Stimulated activated memory B cell treated with anti-CD40 and anti-IgM and Interleukin-4, amounts not matched to agents 10 μg/mL and 1 μg/mL and 100 μg/mL, for 72 hours (primary cell): Measurements from ENCODE around the gene HSPH1.
A peak's percentile ranks its signal among the peaks of the same experiment; 100 is the strongest.

Experiments used
- ATAC-seq: fragments of 150-1000 bp; cut with Tn5 transposase; 2 replicates; pipeline ENCODE4 v1.10.0; 2021
- H3K27ac Mint-ChIP-seq: one replicate; pipeline ENCODE4 v1.8.0; 2022; ENCODE audit warnings: mild to moderate bottlenecking, mixed read lengths
- H3K27me3 Mint-ChIP-seq: one replicate; pipeline ENCODE4 v1.8.0; 2022; ENCODE audit warnings: mixed read lengths
- H3K36me3 Mint-ChIP-seq: one replicate; pipeline ENCODE4 v1.8.0; 2022; ENCODE audit warnings: mixed read lengths
- H3K4me1 Mint-ChIP-seq: one replicate; pipeline ENCODE4 v1.8.0; 2022; ENCODE audit warnings: mixed read lengths
- H3K4me3 Mint-ChIP-seq: one replicate; pipeline ENCODE4 v1.8.0; 2022; ENCODE audit warnings: mild to moderate bottlenecking, moderate library complexity, mixed read lengths
- H3K9me3 Mint-ChIP-seq: one replicate; pipeline ENCODE4 v1.8.0; 2022; ENCODE audit warnings: mixed read lengths

Gene HSPH1

DNA sequence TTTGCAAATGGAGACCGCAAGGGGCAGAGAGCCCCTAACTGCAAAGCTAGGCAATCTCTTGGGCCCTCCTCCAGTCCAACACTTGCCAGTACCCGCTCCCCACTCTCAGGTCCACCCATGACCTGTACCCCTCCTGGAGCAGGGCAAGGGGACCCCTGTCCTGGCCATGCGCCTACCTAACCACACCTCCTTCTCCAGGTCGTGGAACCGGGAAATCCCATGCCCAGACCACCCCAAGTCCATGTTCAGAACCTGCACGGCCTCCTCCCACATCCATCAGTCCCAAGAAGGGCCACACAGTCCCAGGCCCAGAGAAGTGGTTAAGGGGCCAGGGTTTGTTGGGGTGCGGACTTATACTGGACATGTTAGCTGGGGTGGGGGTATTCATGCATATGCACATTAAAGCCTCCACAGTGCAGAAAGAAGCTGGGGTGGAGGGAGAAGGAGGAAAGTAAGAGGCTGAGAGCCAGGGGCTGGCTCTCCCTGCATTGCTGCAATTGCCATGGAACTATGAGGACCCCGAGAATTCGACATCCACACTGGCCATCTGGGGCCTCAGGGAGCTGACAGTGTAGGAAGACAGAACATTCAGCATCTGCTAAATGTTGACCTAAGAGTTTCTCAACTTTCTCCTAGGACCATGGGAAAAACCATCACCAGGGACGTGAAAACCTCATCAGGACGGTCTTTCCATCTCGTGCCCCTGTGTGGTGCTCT lies 39.0 kb downstream of the HSPH1 start:
- Mint-ChIP-seq H3K4me3 (no peak overlapping the region), H3K4me1 (no peaks in the 10 kb centered on the region), H3K9me3 (no peaks in the 10 kb centered on the region), H3K27ac (no peak overlapping the region), H3K27me3 (peaks cover 71% of the 10 kb centered on the region), H3K36me3 (no peaks in the 10 kb centered on the region)
- ATAC-seq: peak; percentile 15

DNA sequence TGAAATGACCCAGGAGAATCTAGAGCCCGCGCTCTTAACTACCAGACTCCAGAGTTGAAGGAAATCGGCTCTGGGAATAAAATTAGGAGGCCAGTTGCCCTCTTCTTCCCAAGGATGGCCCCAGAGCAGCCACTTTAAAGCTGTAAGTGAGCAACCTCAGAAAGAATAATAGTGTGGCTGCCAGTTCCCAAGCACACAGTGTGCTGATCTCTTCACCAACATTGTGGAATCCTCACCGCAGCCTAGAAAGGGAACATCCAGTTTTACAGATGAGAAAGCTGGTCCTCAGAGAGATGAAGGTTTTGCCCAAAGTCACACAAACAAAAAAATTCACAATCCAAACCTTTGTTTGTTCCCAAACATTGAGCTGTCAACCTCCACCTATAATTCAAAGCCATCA lies 39.6 kb downstream of the HSPH1 start:
- Mint-ChIP-seq H3K9me3 (no peaks in the 10 kb centered on the region), H3K4me1 (no peaks in the 10 kb centered on the region), H3K36me3 (no peaks in the 10 kb centered on the region), H3K27me3 (peaks cover 70% of the 10 kb centered on the region), H3K27ac (no peak overlapping the region), H3K4me3 (no peak overlapping the region)
- no peak for ATAC-seq

DNA sequence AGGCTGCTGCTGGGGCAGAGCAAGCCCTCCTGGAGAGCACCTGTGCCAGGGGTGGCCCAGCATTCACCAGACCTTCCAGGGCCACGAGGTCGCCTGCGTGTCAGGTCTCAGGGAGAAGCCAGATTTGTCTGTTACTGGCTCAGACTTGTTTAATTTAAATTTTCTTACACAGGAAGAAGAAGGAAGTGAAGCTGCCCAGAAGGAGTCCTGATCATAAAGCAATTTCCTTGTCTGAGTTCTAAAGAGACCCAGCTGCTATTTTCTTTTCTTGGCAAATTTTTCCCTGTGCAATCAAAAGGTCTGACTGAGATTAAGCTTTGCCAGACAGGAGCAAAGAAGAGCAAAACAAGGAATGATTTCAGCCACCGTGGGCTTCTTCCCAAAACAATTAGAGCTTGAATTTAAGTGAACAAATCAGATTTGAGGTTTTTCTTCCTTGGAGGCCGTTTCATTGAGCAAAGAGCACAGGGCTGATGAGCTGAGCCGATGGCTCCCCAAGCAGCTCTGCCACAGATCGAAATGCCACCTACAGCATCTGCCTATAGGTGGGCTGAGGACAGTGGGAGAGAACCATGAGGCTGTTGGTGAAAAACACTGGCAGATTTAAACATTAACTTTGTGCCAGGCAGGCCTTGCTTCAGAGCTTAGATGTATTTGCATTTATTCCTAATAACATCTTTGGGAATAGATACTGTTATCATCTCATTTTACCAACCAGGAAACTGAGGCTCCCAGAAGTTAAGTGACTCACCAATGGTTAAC lies 40.1 kb downstream of the HSPH1 start:
- Mint-ChIP-seq H3K4me1 (no peaks in the 10 kb centered on the region), H3K27ac (no peak overlapping the region), H3K27me3 (peaks cover 65% of the 10 kb centered on the region), H3K36me3 (no peaks in the 10 kb centered on the region), H3K4me3 (no peak overlapping the region), H3K9me3 (no peaks in the 10 kb centered on the region)
- ATAC-seq: no peak

DNA sequence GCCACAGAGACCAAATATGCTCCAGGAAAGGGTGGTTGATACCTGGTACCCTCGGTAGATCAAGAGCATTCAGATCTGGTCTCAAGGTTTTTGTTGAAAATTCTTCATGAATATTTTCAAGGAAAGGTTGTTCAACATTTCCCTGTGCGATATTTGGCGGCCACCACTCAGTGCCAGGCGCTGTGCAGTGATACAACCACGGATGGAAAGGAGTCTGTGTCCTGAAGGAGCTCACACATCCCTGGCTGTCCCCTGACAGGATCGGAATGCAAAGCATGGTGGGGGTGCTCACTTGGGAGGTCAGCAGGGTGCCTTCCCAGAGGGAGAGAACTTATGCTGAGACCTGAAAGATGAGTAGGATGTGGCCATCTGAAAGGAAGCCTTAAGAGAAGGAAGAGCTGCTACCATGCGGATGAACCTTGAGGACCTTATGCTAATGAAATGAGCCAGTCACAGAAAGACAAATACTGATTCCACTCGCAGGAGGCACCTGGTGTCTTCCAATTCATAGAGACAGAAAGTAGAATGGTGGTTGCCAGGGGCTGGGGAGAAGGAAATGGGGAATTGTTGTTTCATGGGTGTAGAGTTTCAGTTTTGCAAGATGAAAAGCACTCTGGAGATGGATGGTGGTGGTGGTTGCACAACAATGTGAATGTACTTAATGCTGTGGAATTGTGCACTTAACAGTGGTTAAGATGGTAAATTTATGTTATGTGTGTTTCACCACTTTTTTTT lies 41.6 kb downstream of the HSPH1 start:
- peaks cover 54% of the 10 kb centered on the region for H3K27me3 Mint-ChIP-seq
- H3K36me3 Mint-ChIP-seq: no peaks in the 10 kb centered on the region
- no peaks in the 10 kb centered on the region for H3K4me1 Mint-ChIP-seq
- no peak for ATAC-seq
- no peaks in the 10 kb centered on the region for H3K9me3 Mint-ChIP-seq
- H3K27ac Mint-ChIP-seq: no peak overlapping the region
- no peak overlapping the region for H3K4me3 Mint-ChIP-seq

DNA sequence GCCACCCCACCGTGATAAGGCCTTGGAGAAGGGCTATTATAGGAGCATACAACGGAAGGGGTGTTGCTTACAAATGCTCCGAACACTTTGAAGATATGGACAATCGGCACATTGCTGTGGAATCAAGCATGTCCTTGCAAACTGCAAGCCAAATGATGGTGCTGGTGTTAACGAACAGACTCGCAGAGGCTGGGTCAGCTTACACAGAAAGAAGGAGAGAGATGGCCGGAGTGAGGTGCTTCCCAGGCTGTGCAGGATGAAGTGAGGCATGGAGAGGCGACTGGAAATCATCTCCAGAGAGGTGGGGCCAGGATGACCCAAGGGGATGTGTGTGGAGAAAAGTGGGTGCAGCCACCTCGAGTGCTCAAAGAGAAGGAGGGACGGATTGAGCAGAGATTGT lies 42.2 kb downstream of the HSPH1 start:
- H3K4me1 Mint-ChIP-seq: no peaks in the 10 kb centered on the region
- no peaks in the 10 kb centered on the region for H3K36me3 Mint-ChIP-seq
- peaks cover 52% of the 10 kb centered on the region for H3K27me3 Mint-ChIP-seq
- no peaks in the 10 kb centered on the region for H3K9me3 Mint-ChIP-seq
- ATAC-seq: no peak
- no peak overlapping the region for H3K27ac Mint-ChIP-seq
- no peak overlapping the region for H3K4me3 Mint-ChIP-seq

DNA sequence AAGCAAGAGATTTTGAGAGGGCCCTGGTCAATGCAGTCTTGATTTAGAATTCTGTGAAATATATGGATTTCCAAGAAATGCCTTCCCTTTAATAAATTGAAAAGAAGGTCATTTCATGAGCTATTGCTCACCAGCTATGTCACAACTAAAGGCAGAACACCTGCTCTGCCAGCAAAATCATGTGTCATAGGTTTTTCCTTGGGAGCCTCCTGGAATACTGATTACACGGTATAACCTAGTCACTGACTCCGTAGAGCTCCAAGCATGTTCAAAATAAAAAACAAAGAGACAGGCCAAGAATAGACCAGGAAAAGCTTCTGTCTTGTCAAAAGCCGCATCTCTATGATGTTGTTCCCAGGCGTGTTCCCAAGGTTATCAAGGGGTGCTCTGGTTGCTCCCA lies 45.5 kb downstream of the HSPH1 start:
- H3K4me3 Mint-ChIP-seq: no peak overlapping the region
- H3K27me3 Mint-ChIP-seq: peaks cover 33% of the 10 kb centered on the region
- no peak overlapping the region for H3K27ac Mint-ChIP-seq
- ATAC-seq: no peak
- no peaks in the 10 kb centered on the region for H3K9me3 Mint-ChIP-seq
- H3K4me1 Mint-ChIP-seq: no peaks in the 10 kb centered on the region
- no peaks in the 10 kb centered on the region for H3K36me3 Mint-ChIP-seq

DNA sequence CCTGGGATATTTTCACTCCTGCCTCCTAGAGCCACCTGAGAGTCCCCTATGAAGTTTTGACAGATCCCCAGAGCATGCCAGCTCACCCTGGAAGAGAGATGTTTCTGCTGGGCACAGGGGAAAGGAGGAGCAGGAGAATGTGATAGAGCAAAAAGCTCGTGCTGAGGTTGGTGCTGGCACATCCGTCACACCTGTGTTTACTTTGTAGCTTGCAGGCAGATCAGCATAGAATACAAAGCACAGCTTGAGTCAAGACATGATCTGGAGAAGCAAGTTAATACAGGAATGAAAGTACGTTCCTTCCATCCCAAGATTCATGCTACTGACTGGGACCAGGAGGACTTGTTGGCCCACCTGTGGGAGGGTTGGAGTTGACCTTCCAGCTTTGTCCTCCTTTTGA lies 46.1 kb downstream of the HSPH1 start:
- H3K27ac Mint-ChIP-seq: no peak overlapping the region
- H3K36me3 Mint-ChIP-seq: no peaks in the 10 kb centered on the region
- no peaks in the 10 kb centered on the region for H3K9me3 Mint-ChIP-seq
- H3K27me3 Mint-ChIP-seq: peaks cover 27% of the 10 kb centered on the region
- ATAC-seq: no peak
- no peak overlapping the region for H3K4me3 Mint-ChIP-seq
- H3K4me1 Mint-ChIP-seq: no peaks in the 10 kb centered on the region

DNA sequence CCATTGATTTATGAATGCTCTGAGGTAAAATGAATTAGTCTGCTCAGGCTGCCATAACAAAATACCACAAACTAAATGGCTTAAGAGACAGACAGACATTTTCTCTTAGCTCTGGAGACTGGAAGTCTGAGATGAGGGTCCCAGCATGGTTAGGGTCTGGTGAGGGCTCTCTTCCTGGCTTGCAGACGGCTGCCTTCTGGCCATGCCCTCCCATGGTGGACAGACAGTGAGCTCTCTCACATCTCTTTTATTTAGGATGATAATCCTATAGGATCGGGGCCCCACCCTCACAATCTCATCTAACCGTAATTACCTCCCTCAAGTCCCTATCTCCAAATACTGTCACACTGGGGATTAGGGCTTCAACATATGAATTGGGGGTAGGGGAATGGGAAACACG lies 47.1 kb downstream of the HSPH1 start:
- H3K36me3 Mint-ChIP-seq: no peaks in the 10 kb centered on the region
- H3K27me3 Mint-ChIP-seq: peaks cover 18% of the 10 kb centered on the region
- ATAC-seq: no peak
- H3K4me1 Mint-ChIP-seq: no peaks in the 10 kb centered on the region
- no peaks in the 10 kb centered on the region for H3K9me3 Mint-ChIP-seq
- no peak overlapping the region for H3K27ac Mint-ChIP-seq
- H3K4me3 Mint-ChIP-seq: no peak overlapping the region

DNA sequence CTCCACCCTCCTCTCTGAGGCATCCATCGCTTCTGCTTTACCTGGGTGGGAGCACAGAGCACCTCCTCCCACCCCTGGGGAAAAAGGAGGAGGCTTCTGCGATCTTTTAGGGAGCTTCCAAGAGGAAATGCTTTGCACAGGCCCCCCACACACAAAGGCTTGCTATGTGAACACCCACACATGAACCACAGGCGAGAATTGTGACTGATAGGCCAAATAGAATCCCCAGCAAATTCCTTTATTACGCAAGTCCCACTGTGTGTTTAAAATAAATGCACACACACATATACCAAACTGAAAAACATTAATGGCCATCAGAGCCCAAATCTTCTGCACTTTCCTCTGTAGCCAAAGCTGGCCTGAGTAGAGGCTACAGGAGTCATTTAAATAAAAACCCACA lies 50.6 kb downstream of the HSPH1 start:
- Mint-ChIP-seq H3K9me3 (no peaks in the 10 kb centered on the region), H3K36me3 (no peaks in the 10 kb centered on the region), H3K4me3 (no peak overlapping the region), H3K27ac (no peak overlapping the region), H3K4me1 (no peaks in the 10 kb centered on the region), H3K27me3 (peaks cover 9% of the 10 kb centered on the region)
- no peak for ATAC-seq

DNA sequence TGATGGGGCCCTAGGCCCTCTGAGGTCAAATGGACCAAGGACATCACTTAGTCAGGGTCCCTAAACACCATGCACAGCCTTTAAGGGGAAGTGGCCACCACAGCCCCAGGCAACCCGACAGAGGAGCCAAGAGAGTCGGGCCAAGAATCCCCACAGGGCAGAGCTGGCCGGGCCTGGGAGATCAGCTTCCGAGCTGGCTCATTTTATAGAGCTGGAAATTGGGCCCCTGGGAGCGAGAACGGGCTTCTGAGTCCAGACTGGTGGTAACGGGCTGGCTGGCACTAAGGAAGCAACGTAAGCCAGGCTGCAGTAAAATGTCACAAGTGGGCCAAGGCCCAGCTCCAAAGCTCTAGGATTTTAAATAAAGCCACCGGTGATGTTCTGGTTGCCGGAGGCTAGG lies 51.1 kb downstream of the HSPH1 start:
- H3K4me1 Mint-ChIP-seq: no peaks in the 10 kb centered on the region
- H3K36me3 Mint-ChIP-seq: no peaks in the 10 kb centered on the region
- peaks cover 9% of the 10 kb centered on the region for H3K27me3 Mint-ChIP-seq
- no peaks in the 10 kb centered on the region for H3K9me3 Mint-ChIP-seq
- no peak overlapping the region for H3K27ac Mint-ChIP-seq
- peak; percentile 29 for ATAC-seq
- no peak overlapping the region for H3K4me3 Mint-ChIP-seq

DNA sequence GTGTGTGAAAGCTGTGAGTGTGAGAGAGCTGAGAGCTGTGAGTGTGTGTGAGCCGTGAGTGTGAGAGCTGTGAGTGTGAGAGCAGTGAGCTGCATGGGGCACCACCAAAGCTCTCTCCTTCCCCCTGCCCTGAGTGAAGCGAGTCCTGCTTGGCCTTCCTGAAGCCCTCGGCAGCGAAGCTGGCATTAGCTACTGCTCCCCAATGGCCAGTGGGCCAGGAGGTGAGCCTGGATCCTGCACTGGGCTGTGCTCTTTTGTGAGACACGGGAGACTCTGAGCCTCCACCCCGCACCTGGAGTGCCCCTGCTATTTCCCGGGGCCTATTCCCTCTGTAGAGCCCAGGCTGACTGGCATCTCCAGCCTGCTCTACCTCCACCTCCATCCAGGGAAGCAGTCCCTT lies 51.5 kb downstream of the HSPH1 start:
- no peaks in the 10 kb centered on the region for H3K9me3 Mint-ChIP-seq
- H3K27ac Mint-ChIP-seq: no peak overlapping the region
- peaks cover 9% of the 10 kb centered on the region for H3K27me3 Mint-ChIP-seq
- no peak overlapping the region for H3K4me3 Mint-ChIP-seq
- H3K4me1 Mint-ChIP-seq: no peaks in the 10 kb centered on the region
- ATAC-seq: peak; percentile 28
- no peaks in the 10 kb centered on the region for H3K36me3 Mint-ChIP-seq

DNA sequence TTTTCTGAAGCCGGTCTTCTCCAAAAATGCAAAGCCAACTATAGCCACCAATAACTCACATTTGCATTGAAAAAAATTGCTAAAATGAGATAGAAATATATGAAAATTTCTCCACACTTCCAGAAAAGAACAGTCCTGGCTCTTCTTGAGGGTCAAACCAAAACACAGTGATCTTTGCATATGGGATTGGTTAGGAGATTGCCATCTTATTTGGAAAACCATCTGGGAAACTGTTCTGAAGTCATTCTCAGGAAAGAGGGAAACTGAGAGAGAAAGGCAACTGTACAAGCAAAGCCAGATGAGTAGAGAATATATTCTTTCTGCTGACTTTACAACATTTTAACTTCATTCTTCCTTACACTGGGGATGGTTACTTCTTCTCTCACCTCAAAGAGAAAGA lies 54.6 kb downstream of the HSPH1 start:
- ATAC-seq: no peak
- Mint-ChIP-seq H3K9me3 (no peaks in the 10 kb centered on the region), H3K27me3 (peaks cover 17% of the 10 kb centered on the region), H3K36me3 (no peaks in the 10 kb centered on the region), H3K4me3 (no peak overlapping the region), H3K4me1 (no peaks in the 10 kb centered on the region), H3K27ac (no peak overlapping the region)

DNA sequence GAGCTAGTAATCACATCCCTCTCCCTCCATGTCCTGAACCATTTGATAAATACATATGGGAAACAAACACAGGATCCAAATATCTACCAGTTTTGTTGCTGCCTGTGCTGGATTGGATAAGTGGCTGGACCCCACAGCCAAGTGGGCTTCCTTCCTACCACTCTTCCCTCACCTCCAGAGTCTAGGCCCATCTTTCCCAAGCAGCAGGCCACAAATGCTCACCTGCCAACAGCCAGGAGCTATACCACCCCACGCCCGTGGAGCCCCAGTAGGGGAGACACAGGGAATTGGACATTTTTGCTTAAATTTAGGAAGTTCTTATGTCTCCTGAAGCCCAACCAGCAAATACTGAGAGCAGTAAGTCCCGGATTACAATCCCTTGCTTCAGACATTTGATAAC lies 55.8 kb downstream of the HSPH1 start:
- Mint-ChIP-seq H3K9me3 (no peaks in the 10 kb centered on the region), H3K4me1 (no peaks in the 10 kb centered on the region), H3K27me3 (peaks cover 24% of the 10 kb centered on the region), H3K27ac (no peak overlapping the region), H3K4me3 (no peak overlapping the region), H3K36me3 (no peaks in the 10 kb centered on the region)
- no peak for ATAC-seq

DNA sequence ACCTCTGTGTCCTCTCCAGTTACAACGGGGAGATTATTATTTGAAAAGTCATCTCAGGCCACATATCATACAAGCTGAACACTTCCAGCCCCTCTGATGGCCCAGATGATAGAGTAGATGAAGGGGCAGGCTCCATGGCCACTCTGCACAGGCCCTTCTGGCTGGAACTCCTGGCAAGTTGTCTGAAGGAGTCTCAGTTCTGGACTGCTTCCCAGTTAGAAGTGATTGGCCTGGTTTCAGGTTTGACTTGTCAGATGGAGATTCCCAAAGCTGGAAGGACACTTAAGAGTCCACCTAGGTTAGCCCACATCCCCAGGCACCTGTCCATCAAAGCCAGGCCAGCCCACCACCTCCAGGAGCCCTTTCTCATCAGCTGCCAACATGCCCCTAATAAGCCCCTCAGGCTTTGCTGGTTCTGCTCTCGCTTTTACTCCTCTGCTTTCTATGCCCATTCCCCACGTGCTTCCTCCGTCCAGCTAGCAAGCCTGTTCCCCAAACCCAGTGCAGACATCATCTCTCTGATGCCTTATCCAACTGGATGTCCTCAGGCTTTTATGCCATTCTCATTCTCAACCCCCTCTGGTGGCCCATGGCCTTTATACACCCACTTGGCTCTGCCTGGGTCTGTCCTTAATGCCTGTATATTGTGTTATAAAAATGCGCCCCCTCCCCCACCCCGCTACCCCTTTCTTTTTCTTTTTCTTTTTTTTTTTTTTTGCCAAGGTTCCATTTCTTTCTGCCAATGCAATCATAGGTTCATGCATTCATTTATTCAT lies 56.5 kb downstream of the HSPH1 start:
- no peaks in the 10 kb centered on the region for H3K9me3 Mint-ChIP-seq
- no peak for ATAC-seq
- H3K4me1 Mint-ChIP-seq: no peaks in the 10 kb centered on the region
- no peak overlapping the region for H3K4me3 Mint-ChIP-seq
- no peak overlapping the region for H3K27ac Mint-ChIP-seq
- H3K36me3 Mint-ChIP-seq: no peaks in the 10 kb centered on the region
- peaks cover 31% of the 10 kb centered on the region for H3K27me3 Mint-ChIP-seq

DNA sequence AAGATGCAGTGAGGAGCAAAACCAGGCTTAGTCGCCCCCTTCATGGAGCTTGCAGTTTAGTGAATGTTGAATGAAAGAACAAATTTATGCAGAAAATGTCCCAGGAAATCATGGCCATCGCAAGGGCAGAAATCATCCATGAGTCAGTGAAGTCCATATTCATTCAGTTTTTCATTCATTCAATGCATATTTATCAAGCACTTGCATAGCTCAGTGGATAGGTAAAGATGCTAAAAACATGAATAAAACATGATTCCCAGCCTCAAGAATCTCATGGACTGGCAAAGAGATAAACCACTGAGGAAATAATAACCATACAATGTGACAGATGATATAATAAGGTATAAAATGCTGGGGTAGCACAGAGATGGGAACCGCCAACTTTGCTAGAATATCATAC lies 58.8 kb downstream of the HSPH1 start:
- Mint-ChIP-seq H3K27me3 (peaks cover 45% of the 10 kb centered on the region), H3K9me3 (no peaks in the 10 kb centered on the region), H3K4me1 (no peaks in the 10 kb centered on the region)

More for the DNA sequence above, 58.8 kb downstream of the HSPH1 start:
- no peak overlapping the region for H3K27ac Mint-ChIP-seq
- no peak overlapping the region for H3K4me3 Mint-ChIP-seq
- ATAC-seq: no peak
- no peaks in the 10 kb centered on the region for H3K36me3 Mint-ChIP-seq
